Tibial nerve (tissue), 4 donors: ENCODE data around the gene IGFBP6.

Source experiments
- CTCF ChIP-seq, 5 experiments: fragments of 200-600 bp in 3 of 5; fragments of 450-650 bp in 2 of 5; sonication (generic) in 3 of 5; IDR thresholded peaks; one replicate each; pipeline ENCODE4 v1.5.1; 2016 to 2019; ENCODE audit warnings: antibody characterized with exemption in 5 of 5, mild to moderate bottlenecking in 3 of 5, moderate library complexity in 2 of 5
- EP300 ChIP-seq, 2 donors: sonication (generic); formaldehyde crosslinking; IDR thresholded peaks; one replicate each; pipeline ENCODE4 v1.6.1; 2017; ENCODE audit warnings: antibody characterized with exemption in 2 of 2, mild to moderate bottlenecking in 1 of 2

GRCh38 chr12:53131844-53132243, 34.4 kb downstream of the IGFBP6 start:
- no peak for TF ChIP-seq CTCF (IDR thresholded peaks at IDR 0.05)
- no peak for TF ChIP-seq EP300 (IDR thresholded peaks at IDR 0.05)
